GM23338 (cell line): ENCODE data around the gene RBM48. TPM values are rescaled to one million over a fixed set of nuclear protein-coding genes. Genes with fewer than 3 reads are reported as not detected.

Source experiments
- ATAC-seq: fragments of 200-7000 bp; cut with Tn5 transposase; 3 replicates; pipeline ENCODE4 v1.9.1; 2020
- DNase-seq: peaks from one replicate; pipeline ENCODE4 v3.0.0-alpha.2; 2015; ENCODE audit warnings: low spot score
- H2AFZ ChIP-seq: fragments of 200-600 bp; sonication (generic); 2 replicates; pipeline ENCODE4 v1.8.0; 2016; ENCODE audit warnings: antibody characterized with exemption, mild to moderate bottlenecking, moderate library complexity
- H3F3A ChIP-seq: fragments of 200-600 bp; sonication (generic); replicated peaks from 2 replicates; pipeline ENCODE4 v1.8.0; 2017; ENCODE audit warnings: antibody characterized with exemption, mixed run types, low read depth
- H3K27ac ChIP-seq: fragments of 200-600 bp; sonication (generic); 2 replicates; pipeline ENCODE4 v1.6.1; 2016; ENCODE audit warnings: low read depth
- H3K27me3 ChIP-seq: fragments of 200-600 bp; sonication (generic); 2 replicates; pipeline ENCODE4 v1.8.0; 2016; ENCODE audit warnings: mild to moderate bottlenecking, mixed run types, moderate library complexity; ENCODE audit not compliant: insufficient read depth
- H3K36me3 ChIP-seq: fragments of 200-600 bp; sonication (generic); 2 replicates; pipeline ENCODE4 v1.8.0; 2016; ENCODE audit warnings: mild to moderate bottlenecking; ENCODE audit not compliant: insufficient read depth
- H3K4me1 ChIP-seq: fragments of 200-600 bp; sonication (generic); 2 replicates; pipeline ENCODE4 v1.8.0; 2016; ENCODE audit warnings: mild to moderate bottlenecking, moderate library complexity; ENCODE audit not compliant: insufficient read depth
- H3K4me2 ChIP-seq: fragments of 200-600 bp; sonication (generic); 2 replicates; pipeline ENCODE4 v1.7.1; 2017; ENCODE audit warnings: mixed run types
- H3K4me3 ChIP-seq: fragments of 200-600 bp; sonication (generic); 2 replicates; pipeline ENCODE4 v1.6.1; 2016; ENCODE audit warnings: mixed run types
- H3K79me2 ChIP-seq: fragments of 200-600 bp; sonication (generic); replicated peaks from 2 replicates; pipeline ENCODE4 v1.8.0; 2017; ENCODE audit warnings: mild to moderate bottlenecking; ENCODE audit not compliant: insufficient read depth
- H3K9me2 ChIP-seq: fragments of 200-600 bp; sonication (generic); 2 replicates; pipeline ENCODE4 v1.8.0; 2017; ENCODE audit not compliant: insufficient read depth
- H4K20me1 ChIP-seq: fragments of 200-600 bp; sonication (generic); replicated peaks from 2 replicates; pipeline ENCODE4 v1.8.0; 2017; ENCODE audit warnings: mild to moderate bottlenecking; ENCODE audit not compliant: insufficient read depth
- H3K27ac Mint-ChIP-seq: 2 replicates; pipeline ENCODE4 v1.8.0; 2020; ENCODE audit warnings: inconsistent platforms, mild to moderate bottlenecking, moderate library complexity, mixed read lengths
- H3K27me3 Mint-ChIP-seq: 3 replicates; pipeline ENCODE4 v1.8.0; 2022; ENCODE audit warnings: low read depth, mild to moderate bottlenecking, moderate library complexity, mixed read lengths, inconsistent platforms; ENCODE audit not compliant: insufficient read depth, poor library complexity
- H3K36me3 Mint-ChIP-seq: 3 replicates; pipeline ENCODE4 v1.8.0; 2021; ENCODE audit warnings: low read depth, mild to moderate bottlenecking, inconsistent platforms, moderate library complexity, mixed read lengths
- H3K4me1 Mint-ChIP-seq: 3 replicates; pipeline ENCODE4 v1.8.0; 2020; ENCODE audit warnings: mild to moderate bottlenecking, inconsistent platforms, mixed read lengths
- H3K4me3 Mint-ChIP-seq: 3 replicates; pipeline ENCODE4 v1.8.0; 2021; ENCODE audit warnings: moderate library complexity, mild to moderate bottlenecking, inconsistent platforms, mixed read lengths
- H3K9me3 Mint-ChIP-seq: 3 replicates; pipeline ENCODE4 v1.8.0; 2020; ENCODE audit warnings: moderate library complexity, mild to moderate bottlenecking, inconsistent platforms, mixed read lengths
- CREB1 ChIP-seq: fragments of 250-450 bp; sonication (Bioruptor Pico); IDR thresholded peaks from 2 replicates; pipeline ENCODE4 v1.5.0; 2020; ENCODE audit warnings: low read depth, mild to moderate bottlenecking, moderate library complexity
- CTCF ChIP-seq, 2 experiments: fragments of 200-600 bp in 1 of 2; sonication (generic) in 1 of 2; conservative IDR thresholded peaks; 2 replicates each; pipeline versions ENCODE4 v1.5.1 to v1.6.1; 2016 to 2017; ENCODE audit warnings: antibody characterized with exemption in 2 of 2, low read depth in 2 of 2, mild to moderate bottlenecking in 2 of 2, moderate library complexity in 1 of 2
- ETS1 ChIP-seq: IDR thresholded peaks from 2 replicates; pipeline ENCODE4 v1.6.1; 2016; ENCODE audit warnings: antibody characterized with exemption
- EZH2 ChIP-seq: fragments of 200-600 bp; sonication (generic); IDR thresholded peaks from one replicate; pipeline ENCODE4 v1.8.0; 2017; ENCODE audit warnings: antibody characterized with exemption, mild to moderate bottlenecking, low read depth; ENCODE audit not compliant: unreplicated experiment
- EZH2phosphoT487 ChIP-seq: fragments of 200-600 bp; sonication (generic); IDR thresholded peaks from one replicate; pipeline ENCODE4 v1.8.1; 2018; ENCODE audit warnings: antibody characterized with exemption; ENCODE audit not compliant: unreplicated experiment
- JUNB ChIP-seq: IDR thresholded peaks from one replicate; pipeline ENCODE4 v1.6.1; 2016; ENCODE audit warnings: antibody characterized with exemption; ENCODE audit not compliant: unreplicated experiment
- NANOG ChIP-seq: IDR thresholded peaks from 2 replicates; pipeline ENCODE4 v1.6.1; 2016; ENCODE audit warnings: antibody characterized with exemption, borderline replicate concordance
- POLR2AphosphoS5 ChIP-seq: IDR thresholded peaks from 2 replicates; pipeline ENCODE4 v1.6.1; 2016; ENCODE audit warnings: antibody characterized with exemption, low read depth
- REST ChIP-seq: IDR thresholded peaks from one replicate; pipeline ENCODE4 v1.6.1; 2018; ENCODE audit warnings: antibody characterized with exemption; ENCODE audit not compliant: unreplicated experiment
- STAT1 ChIP-seq: IDR thresholded peaks from one replicate; pipeline ENCODE4 v1.6.1; 2016; ENCODE audit warnings: antibody characterized with exemption; ENCODE audit not compliant: unreplicated experiment
- ZNF114 ChIP-seq: fragments of 250-450 bp; sonication (Bioruptor Pico); IDR thresholded peaks from 2 replicates; pipeline ENCODE4 v1.5.0; 2020; ENCODE audit warnings: mild to moderate bottlenecking, moderate library complexity
- ZNF331 ChIP-seq: fragments of 250-450 bp; sonication (Bioruptor Pico); IDR thresholded peaks from 2 replicates; pipeline ENCODE4 v1.5.0; 2020; ENCODE audit warnings: low read depth, mild to moderate bottlenecking, moderate library complexity
- ZNF462 ChIP-seq: fragments of 250-450 bp; sonication (Bioruptor Pico); IDR thresholded peaks from 2 replicates; pipeline ENCODE4 v1.5.0; 2020; ENCODE audit warnings: mild to moderate bottlenecking, moderate library complexity
- polyA plus RNA-seq: library from polyadenylated mRNA; unstranded; fragments of >200 nt; fragmentation: Nextera tagmentation; extraction: Ambion mirVana; gene quantifications from 2 replicates; pipeline ENCODE4 v1.2.1, GENCODE V29; 2016
- total RNA-seq: library from RNA; depleted of rRNA; stranded (reverse); fragments of >200 nt; shearing (Covaris generic); gene quantifications from 2 replicates; pipeline ENCODE4 v1.2.3, GENCODE V29; 2014

The RBM48 gene
- total and polyA plus RNA-seq, 2 experiments from 2014 or later, result 8.8 to 11.1 TPM

- Mint-ChIP-seq H3K27ac (no peak overlapping the region), H3K9me3 (no peaks in the 10 kb centered on the region), H3K27me3 (no peaks in the 10 kb centered on the region), H3K36me3 (peaks cover 20% of the 10 kb centered on the region; the same call in 2 of the 3 replicates), H3K4me3 (no peak overlapping the region), H3K4me1 (no peaks in the 10 kb centered on the region)
- peaks cover 18% of the 10 kb centered on the region; the same call in 1 of the 2 replicates for H3K36me3 ChIP-seq
- ATAC-seq, result no peak
- no peak overlapping the region for H3K4me2 ChIP-seq
- H3K9me2 ChIP-seq, result no peaks in the 10 kb centered on the region
- H3K4me1 ChIP-seq, result no peaks in the 10 kb centered on the region
- no peak for DNase-seq
- H2AFZ ChIP-seq, result no peak overlapping the region
- H3F3A ChIP-seq, result no peaks in the 10 kb centered on the region
- no peaks in the 10 kb centered on the region; the same call in 1 of the 2 replicates for H3K79me2 ChIP-seq
- H3K27ac ChIP-seq, result no peak overlapping the region
- H3K27me3 ChIP-seq, result no peaks in the 10 kb centered on the region
- no peak for TF ChIP-seq NANOG
- TF ChIP-seq STAT1, result no peak
- TF ChIP-seq ZNF462 (CRISPR knock-in tag), result no peak
- TF ChIP-seq ZNF331 (CRISPR knock-in tag), result no peak
- no peak for TF ChIP-seq JUNB
- TF ChIP-seq CTCF (conservative IDR thresholded peaks at IDR 0.05; ENCODE audit: low read depth in 2 of 2), result no peak
- TF ChIP-seq ZNF114 (CRISPR knock-in tag), result no peak
- no peak for TF ChIP-seq EZH2phosphoT487
- TF ChIP-seq CREB1 (CRISPR knock-in tag), result no peak
- TF ChIP-seq REST, result no peak
- TF ChIP-seq EZH2, result no peak
- no peak for TF ChIP-seq ETS1
- TF ChIP-seq POLR2AphosphoS5, result no peak
- H3K4me3 ChIP-seq, result no peak overlapping the region
- H4K20me1 ChIP-seq, result peaks cover 3% of the 10 kb centered on the region; the same call in 1 of the 2 replicates
Observed at GRCh38 chr7:92517631-92518030, 11.0 kb upstream of the RBM48 start.
